Nephron progenitor cell (in vitro differentiated cells): Measurements from ENCODE around the gene ZNF516.
A peak's percentile ranks its signal among the peaks of the same experiment; 100 is the strongest.

Experiments used
- DNase-seq: peaks from one replicate; pipeline ENCODE4 v3.0.0; 2021
- H3K27ac Mint-ChIP-seq: 2 replicates; pipeline ENCODE4 v1.8.0; 2021; ENCODE audit warnings: mild to moderate bottlenecking, moderate library complexity, mixed read lengths
- H3K27me3 Mint-ChIP-seq: 2 replicates; pipeline ENCODE4 v1.8.0; 2021; ENCODE audit warnings: mild to moderate bottlenecking, low read depth, mixed read lengths; ENCODE audit not compliant: poor library complexity
- H3K36me3 Mint-ChIP-seq: 2 replicates; pipeline ENCODE4 v1.8.0; 2021; ENCODE audit warnings: low read depth, mixed read lengths
- H3K4me1 Mint-ChIP-seq: 2 replicates; pipeline ENCODE4 v1.8.0; 2021; ENCODE audit warnings: mixed read lengths
- H3K4me3 Mint-ChIP-seq: 2 replicates; pipeline ENCODE4 v1.8.0; 2021; ENCODE audit warnings: mild to moderate bottlenecking, moderate library complexity, mixed read lengths
- H3K9me3 Mint-ChIP-seq: 2 replicates; pipeline ENCODE4 v1.8.0; 2021; ENCODE audit warnings: mild to moderate bottlenecking, moderate library complexity, mixed read lengths
- CTCF ChIP-seq: fragments of 200-600 bp; sonication (generic); IDR thresholded peaks from 2 replicates; pipeline ENCODE4 v1.5.0; 2021; ENCODE audit warnings: antibody characterized with exemption

ZNF516 gene

GRCh38 chr18:76463358-76463757 lies 31.7 kb downstream of the ZNF516 start:
- no peaks in the 10 kb centered on the region for H3K9me3 Mint-ChIP-seq
- no peak for DNase-seq
- H3K4me3 Mint-ChIP-seq = no peak overlapping the region
- TF ChIP-seq CTCF = no peak
- H3K27ac Mint-ChIP-seq = peak overlapping the region; percentile 52
- peaks cover 9% of the 10 kb centered on the region for H3K27me3 Mint-ChIP-seq
- H3K4me1 Mint-ChIP-seq = peaks cover 84% of the 10 kb centered on the region
- peaks cover 84% of the 10 kb centered on the region for H3K36me3 Mint-ChIP-seq

GRCh38 chr18:76462326-76462694 lies 32.7 kb downstream of the ZNF516 start:
- Mint-ChIP-seq H3K9me3 (no peaks in the 10 kb centered on the region), H3K36me3 (peaks cover 76% of the 10 kb centered on the region), H3K27me3 (peaks cover 9% of the 10 kb centered on the region), H3K27ac (peak overlapping the region; percentile 86), H3K4me3 (no peak overlapping the region), H3K4me1 (peaks cover 84% of the 10 kb centered on the region)
- TF ChIP-seq CTCF = no peak
- no peak for DNase-seq

GRCh38 chr18:76461692-76462325 lies 33.2 kb downstream of the ZNF516 start:
- Mint-ChIP-seq H3K4me3 (no peak overlapping the region), H3K27ac (peak overlapping the region; percentile 86), H3K4me1 (peaks cover 86% of the 10 kb centered on the region), H3K27me3 (peaks cover 9% of the 10 kb centered on the region), H3K36me3 (peaks cover 76% of the 10 kb centered on the region), H3K9me3 (no peaks in the 10 kb centered on the region)
- DNase-seq = no peak
- no peak for TF ChIP-seq CTCF

GRCh38 chr18:76461148-76461547 lies 33.9 kb downstream of the ZNF516 start:
- TF ChIP-seq CTCF = no peak

GRCh38 chr18:76460482-76460881 lies 34.6 kb downstream of the ZNF516 start:
- H3K4me1 Mint-ChIP-seq = peaks cover 86% of the 10 kb centered on the region
- H3K27me3 Mint-ChIP-seq = peaks cover 9% of the 10 kb centered on the region
- DNase-seq = no peak
- no peaks in the 10 kb centered on the region for H3K9me3 Mint-ChIP-seq
- no peak overlapping the region for H3K4me3 Mint-ChIP-seq
- no peak for TF ChIP-seq CTCF
- H3K36me3 Mint-ChIP-seq = peaks cover 64% of the 10 kb centered on the region
- H3K27ac Mint-ChIP-seq = peak overlapping the region; percentile 93

More at GRCh38 chr18:76461148-76461547, 33.9 kb downstream of the ZNF516 start:
- Mint-ChIP-seq H3K9me3 (no peaks in the 10 kb centered on the region), H3K4me1 (peaks cover 86% of the 10 kb centered on the region), H3K36me3 (peaks cover 70% of the 10 kb centered on the region), H3K27ac (peak overlapping the region; percentile 77), H3K4me3 (no peak overlapping the region), H3K27me3 (peaks cover 9% of the 10 kb centered on the region)
- no peak for DNase-seq

- TF ChIP-seq CTCF = no peak
- Mint-ChIP-seq H3K27me3 (peaks cover 5% of the 10 kb centered on the region), H3K4me3 (no peak overlapping the region), H3K36me3 (peaks cover 58% of the 10 kb centered on the region), H3K27ac (peak overlapping the region; percentile 93), H3K9me3 (no peaks in the 10 kb centered on the region), H3K4me1 (peaks cover 86% of the 10 kb centered on the region)
- DNase-seq = no peak
These were observed 35.2 kb downstream of the ZNF516 start for GRCh38 chr18:76459687-76460350.
